HEK293 (cell line): ENCODE measurements around the gene CHRNA10.

ENCODE experiments used
- CTCF ChIP-seq: fragments of 450-650 bp; formaldehyde crosslinking; IDR thresholded peaks from 2 replicates; pipeline ENCODE4 v1.5.1; 2016; ENCODE audit warnings: missing biosample characterization, missing genetic modification characterization
- MEIS1 ChIP-seq: sonication (generic); formaldehyde crosslinking; IDR thresholded peaks from 2 replicates; pipeline ENCODE4 v1.8.1; 2022; ENCODE audit warnings: missing genetic modification reagents, mild to moderate bottlenecking, borderline replicate concordance
- PBX3 ChIP-seq: sonication (generic); formaldehyde crosslinking; IDR thresholded peaks from 2 replicates; pipeline ENCODE4 v1.8.1; 2022; ENCODE audit warnings: mild to moderate bottlenecking, moderate library complexity, missing genetic modification reagents
- REST ChIP-seq: fragments of 450-650 bp; formaldehyde crosslinking; IDR thresholded peaks from 2 replicates; pipeline ENCODE4 v1.5.1; 2016; ENCODE audit warnings: missing biosample characterization, missing genetic modification characterization
- TCF7L2 ChIP-seq: IDR thresholded peaks from 2 replicates; pipeline ENCODE4 v1.6.1; 2011; ENCODE audit warnings: low read depth, mild to moderate bottlenecking, inconsistent platforms, low read length, moderate library complexity, borderline replicate concordance
- ZNF274 ChIP-seq, 2 experiments: fragments of 200-500 bp in 1 of 2; fragments of 450-650 bp in 1 of 2; sonication (Bioruptor generic) in 1 of 2; formaldehyde crosslinking in 1 of 2; IDR thresholded peaks; 2 replicates each; pipeline versions ENCODE4 v1.5.1 to v1.6.1; 2014 to 2016; ENCODE audit warnings: borderline replicate concordance in 1 of 2, inconsistent platforms in 1 of 2, low read length in 1 of 2, missing biosample characterization in 1 of 2, missing genetic modification characterization in 1 of 2
- ZNF391 ChIP-seq: fragments of 450-650 bp; formaldehyde crosslinking; IDR thresholded peaks from 2 replicates; pipeline ENCODE4 v1.5.1; 2016; ENCODE audit warnings: low read depth, missing biosample characterization, missing genetic modification characterization, borderline replicate concordance
- ZNF555 ChIP-seq: fragments of 450-650 bp; formaldehyde crosslinking; conservative IDR thresholded peaks from 2 replicates; pipeline ENCODE4 v1.5.1; 2017; ENCODE audit warnings: missing biosample characterization, mild to moderate bottlenecking, missing genetic modification characterization, inconsistent platforms
- ZNF561 ChIP-seq: fragments of 450-650 bp; IDR thresholded peaks from 2 replicates; pipeline ENCODE4 v1.5.1; 2018; ENCODE audit warnings: missing biosample characterization, missing genetic modification characterization, borderline replicate concordance

- TF ChIP-seq ZNF555 (tag by site-specific recombination) (no peak), CTCF (tag by site-specific recombination) (no peak), ZNF391 (tag by site-specific recombination) (no peak), ZNF561 (tag by site-specific recombination) (no peak), PBX3 (CRISPR knock-in tag) (no peak), MEIS1 (no peak), REST (tag by site-specific recombination) (no peak), ZNF274 (IDR thresholded peaks at IDR 0.05; ENCODE audit: low read length) (no peak), ZNF274 (tag by site-specific recombination; IDR thresholded peaks at IDR 0.05; ENCODE audit: borderline replicate concordance) (no peak), TCF7L2 (no peak)
Observed at GRCh38 chr11:3641191-3641590, 30.0 kb downstream of the CHRNA10 start.
